SIG-M5 (cell line): ENCODE measurements around the gene SDC1.

ENCODE experiments used
- DNase-seq: peaks from one replicate; lab custom pipeline; 2025; lab: John Stamatoyannopoulos, UW

Gene SDC1

DNA sequence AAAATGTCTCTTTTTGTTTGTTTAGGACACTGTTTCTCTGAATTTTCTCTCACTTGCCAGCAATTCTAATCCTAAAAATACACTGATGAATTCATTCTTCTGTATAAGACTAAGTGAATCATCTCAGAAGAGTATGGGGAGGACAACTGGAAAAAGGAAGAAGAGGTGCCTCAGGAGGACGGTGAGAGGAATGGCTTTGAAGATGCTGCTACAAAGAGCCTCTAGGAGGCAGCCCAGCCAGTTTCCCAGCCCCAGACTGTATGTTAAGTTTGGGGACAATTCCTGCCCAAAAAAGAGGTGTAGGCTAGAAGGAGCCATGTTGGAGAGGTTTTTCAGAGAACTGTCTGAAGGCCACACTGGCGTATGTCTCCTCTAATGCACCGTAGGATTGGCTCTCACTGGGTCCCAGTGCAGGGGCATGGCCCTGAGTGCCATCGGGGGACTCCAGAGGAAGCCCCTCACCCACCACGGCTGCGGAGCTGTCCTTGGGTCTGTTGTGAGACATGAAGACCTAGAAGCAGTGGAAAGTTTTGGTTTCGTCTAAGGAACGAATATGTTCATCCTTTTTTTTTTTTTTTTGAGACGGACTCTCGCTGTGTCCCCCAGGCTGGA lies 3.1 kb upstream of the SDC1 start:
- no peak for DNase-seq

DNA sequence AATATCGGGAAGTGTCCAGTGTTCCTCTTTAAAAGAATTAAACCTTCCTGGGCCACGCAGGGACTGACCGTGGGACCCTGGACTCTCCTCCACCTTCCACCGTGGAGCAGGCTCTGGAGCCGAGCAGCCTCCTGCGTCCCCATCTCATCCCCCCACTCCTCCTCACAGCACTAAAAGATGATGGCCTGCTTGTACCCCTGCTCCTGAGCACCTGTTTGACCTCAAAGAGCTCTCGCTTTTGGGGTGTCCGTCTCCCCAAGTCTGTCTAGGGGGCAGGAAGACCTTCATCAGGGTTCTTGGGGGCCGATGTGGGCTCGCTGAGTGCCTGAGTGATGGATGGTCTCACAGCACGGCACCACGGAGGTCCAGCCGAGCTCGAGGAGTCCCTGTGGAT lies 1.2 kb upstream of the SDC1 start:
- DNase-seq, result no peak

- DNase-seq, result no peak
Observed at GRCh38 chr2:20225294-20226151, 593 bp upstream of the SDC1 start.

GRCh38 chr2:20224164-20224715 lies 690 bp downstream of the SDC1 start:
- no peak for DNase-seq

DNA sequence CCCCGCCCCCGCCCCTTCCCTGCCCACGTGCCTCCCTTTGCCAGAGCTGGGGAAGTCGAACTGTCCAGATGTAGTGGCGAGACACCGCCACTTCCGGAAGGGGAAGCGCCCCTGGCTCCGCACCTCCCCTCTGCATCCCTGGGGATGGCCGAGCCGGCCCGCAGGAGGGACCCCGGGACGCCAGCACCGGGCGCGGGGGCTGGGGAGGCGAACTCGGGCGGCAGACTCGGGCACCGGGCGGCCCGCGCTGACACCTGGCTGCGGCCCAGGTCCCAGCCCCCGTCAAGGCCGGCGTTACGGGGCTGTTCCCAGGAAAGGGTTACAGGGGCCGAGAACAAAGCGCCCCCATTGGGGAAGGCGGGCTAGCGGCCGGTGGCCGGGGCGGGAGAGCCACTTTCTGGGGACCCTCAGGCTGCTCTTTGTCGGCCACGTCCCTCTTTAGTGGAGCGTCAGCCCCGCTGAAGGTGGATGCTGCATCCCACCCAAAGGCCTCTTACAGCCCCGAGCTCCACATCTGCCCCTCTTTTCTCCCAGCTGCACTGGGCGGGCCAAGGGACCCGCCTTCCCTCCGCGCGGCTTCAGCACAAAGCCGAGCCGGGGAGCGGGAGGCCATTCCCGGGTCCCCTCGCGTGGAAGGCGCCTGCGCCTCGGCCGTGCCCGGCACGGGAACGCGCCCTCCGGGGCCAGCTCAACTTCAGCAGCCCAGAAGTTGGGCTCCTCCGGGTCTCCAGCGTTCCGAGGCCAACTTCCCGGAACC lies 1.3 kb downstream of the SDC1 start:
- DNase-seq, result no peak

DNA sequence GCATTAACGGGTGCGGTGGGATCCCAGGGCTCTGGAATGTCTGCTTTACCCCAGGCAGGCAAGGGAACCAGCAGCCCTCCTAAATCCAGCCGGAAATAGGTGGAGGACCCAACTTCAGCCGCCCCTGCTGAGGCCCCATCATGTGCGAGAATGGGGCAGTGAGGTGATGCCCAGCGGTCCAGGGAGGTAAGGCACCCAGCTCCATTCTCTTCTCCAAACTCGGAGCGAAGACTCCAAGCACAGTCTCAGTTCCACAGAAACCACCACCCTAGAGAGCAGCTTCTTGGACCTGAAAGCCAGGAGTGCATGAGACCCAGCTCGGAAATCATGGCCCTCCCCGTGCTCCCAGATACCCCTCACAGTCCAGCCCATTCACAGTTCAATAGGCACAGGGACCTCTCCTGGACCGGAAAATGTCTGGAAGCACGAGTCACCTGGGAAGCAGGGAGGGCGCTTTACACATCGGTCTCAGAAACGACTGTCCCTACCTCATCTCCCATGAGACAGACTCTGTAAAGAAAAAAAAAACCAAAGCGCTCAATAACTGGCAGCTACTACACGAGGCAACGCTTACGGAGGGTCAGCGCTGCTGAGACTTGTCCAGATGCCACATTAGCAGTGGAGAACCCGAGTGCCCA lies 2.0 kb downstream of the SDC1 start:
- no peak for DNase-seq

DNA sequence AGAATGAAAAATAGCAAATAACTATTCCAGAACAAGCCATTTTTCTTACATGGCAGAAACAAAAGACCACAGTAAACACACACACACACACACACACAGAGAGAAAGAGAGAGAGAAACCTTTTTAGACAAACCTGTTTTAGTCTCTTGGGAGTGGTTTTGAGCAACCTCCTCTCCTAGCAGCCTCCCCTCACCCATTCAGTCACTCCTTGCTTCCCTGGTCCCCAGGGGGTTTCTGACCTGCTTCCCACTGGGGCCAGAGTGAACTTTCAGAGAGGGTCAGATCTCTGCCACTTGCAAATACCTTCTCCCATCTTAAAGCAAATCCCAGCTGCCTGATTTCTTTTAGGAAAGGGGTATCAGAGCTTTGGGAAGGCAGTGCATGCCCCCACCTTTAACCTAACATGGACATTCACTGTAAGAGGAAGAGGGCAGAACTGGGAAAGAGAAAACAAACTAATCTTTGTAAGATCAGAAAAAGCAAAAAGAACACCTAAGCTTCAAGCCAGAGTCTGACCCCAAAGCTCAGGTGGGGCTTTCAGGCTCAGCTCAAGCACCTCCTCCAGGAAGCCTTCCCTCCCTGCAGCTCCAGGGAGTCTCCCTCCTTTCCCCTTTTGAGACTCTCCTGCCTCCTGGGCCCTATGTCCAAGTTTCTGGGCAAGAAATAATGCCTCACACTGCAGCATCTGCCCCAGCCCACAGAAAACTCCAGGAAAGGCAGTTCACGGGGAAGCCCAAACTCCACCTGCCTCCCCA lies 2.7 kb downstream of the SDC1 start:
- DNase-seq, result no peak

- DNase-seq, result no peak
Observed at GRCh38 chr2:20221555-20221973, 3.4 kb downstream of the SDC1 start.

DNA sequence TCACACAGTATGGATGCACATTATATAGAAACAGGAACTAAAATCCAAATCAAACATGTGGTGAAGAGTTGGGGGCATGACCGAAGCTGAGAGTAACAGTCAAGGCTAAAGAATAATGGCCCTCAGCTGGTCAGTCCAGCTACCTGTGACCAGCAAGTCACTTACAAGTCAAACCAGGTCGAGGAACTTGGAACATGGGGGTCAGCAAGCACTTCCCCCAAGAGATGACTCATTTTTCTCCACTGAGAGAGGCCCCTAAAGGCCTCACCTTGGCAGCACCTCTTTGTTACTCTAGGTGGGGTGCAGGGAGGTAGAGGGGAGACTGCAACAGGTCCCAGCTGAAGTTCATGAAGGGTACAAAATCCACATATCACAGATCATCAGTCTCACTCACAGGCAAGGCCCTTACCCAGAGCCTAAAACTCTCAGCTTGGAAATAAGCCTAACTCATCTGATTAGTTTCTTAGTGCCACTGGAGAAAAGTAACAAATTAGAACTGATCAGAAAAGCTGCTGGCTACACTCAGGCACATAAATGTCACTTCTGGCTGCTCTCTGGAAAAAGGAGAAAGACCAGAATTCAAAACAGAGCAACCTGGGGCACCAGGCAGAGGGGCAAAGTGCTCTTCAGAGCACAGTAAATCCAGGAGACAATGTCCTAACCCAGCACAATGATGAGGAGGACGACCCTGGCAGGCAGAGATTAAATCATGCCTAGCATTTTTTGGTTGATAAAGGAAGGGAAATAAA lies 4.0 kb downstream of the SDC1 start:
- no peak for DNase-seq

DNA sequence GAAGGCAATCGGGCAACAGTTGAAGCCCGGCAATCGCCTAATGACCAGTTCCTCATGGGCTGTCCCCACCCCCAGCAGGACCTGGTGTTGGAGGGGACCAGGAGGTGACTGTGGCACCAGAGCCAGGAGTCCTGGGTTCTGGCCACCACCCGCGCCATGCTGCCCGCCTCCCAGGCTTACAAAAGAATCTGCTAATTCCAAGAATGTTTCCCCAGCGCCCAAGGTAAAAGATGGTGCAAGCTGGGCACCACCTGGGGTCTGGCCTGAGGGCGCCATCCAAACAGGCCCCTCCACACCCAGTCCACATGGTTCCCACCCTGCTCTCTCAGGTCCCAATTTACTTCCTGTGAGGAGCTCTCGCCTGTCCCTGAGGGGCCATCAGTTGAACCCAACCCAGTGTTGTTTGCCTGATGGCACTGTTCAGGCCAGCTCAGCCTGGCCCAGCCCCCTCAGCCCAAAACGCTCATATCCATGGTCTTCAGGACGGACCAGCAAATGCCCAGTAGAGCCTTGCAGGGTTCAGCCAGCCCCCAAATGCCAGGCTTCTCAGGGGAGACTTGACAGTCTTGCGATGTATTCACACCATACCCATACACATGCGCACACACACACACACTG lies 5.1 kb downstream of the SDC1 start:
- no peak for DNase-seq

DNA sequence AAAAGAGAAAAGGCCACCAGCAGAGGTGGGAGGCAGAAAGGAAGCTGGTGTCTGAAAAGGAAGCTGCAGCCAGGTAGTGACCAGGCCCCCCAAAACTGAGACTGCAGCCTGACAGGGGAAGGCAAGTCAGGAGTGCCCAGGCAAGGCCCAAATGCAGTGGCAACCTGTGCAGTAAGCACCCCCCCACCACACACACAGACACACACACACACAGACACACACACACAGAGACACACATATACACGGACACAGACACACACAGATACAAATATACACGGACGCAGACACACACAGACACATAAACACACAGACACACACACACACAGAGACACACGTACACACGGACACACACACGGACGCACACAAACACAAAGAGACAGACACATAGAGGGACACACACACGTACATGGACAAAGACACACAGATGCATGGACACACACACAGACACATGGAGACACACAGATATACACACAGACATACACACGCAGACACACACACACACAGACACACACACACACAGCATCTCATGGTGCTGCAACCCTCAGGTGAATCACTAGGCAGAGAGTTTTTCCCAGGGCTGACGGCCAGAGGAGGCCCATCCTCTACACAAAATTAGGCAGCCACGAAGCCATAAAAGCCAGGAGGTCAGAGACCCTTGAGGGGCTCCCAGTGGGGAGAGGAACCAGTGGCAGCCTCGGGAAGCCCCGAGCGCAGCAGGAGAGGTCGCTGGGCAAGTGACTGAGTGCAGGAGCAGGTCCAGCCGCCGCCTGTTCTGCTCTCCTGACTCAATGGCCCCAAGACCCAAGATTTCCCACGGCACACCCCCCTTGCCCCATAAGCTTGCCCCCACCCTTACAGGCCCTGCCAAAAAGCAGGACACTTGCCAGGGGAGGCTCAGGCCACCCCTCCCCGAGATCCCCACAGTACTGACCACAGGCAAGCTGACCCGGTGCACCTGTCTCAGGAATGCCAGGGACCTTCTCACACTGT lies 6.3 kb downstream of the SDC1 start:
- no peak for DNase-seq

DNA sequence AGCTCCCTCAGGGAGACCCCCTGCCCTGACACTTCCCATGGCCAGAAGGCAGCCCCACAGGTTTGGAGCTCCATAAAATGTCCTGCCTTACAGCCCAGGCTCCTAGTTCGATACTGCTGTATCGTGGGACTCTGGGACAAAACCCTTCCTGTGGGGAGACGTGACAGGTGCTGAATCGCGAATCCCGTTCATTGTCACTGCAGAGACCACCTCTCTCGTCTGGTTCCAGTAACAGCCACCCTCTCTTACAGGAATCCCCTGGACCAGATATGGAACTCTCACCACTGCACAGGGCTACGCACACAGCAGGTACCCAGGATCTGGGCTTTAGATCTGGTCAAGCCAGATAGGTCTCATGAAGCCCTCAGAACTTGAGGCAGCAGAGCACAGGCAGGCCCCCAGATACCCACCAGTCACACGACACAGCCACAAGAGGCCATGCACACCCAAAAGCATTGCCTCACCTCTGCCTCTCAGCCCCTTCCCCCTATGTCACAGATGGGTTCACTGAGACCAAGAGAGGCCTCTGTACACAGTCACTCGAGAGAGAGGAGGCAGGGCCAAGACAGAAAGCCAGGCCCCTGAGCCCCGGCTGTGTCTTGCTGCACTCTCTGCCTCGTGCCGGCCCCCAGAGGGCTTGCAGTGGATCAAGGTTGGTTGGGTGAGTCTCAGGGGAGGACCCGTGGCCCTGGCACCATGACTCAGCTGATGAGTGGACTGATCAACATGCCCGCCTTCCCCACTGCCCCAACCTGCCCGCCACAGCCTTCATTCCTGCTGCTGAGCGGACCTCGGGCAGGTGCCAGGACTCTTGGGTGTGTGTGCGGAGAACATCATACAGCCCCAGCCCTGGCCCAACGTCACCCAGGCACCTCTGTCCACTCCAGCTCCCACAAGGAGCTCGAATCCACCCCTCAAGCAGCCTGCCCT lies 7.6 kb downstream of the SDC1 start:
- DNase-seq, result no peak

- no peak for DNase-seq
Observed at GRCh38 chr2:20216130-20217025, 8.6 kb downstream of the SDC1 start.

GRCh38 chr2:20215183-20216040 lies 9.5 kb downstream of the SDC1 start:
- DNase-seq, result no peak

- DNase-seq, result no peak
Observed at GRCh38 chr2:20214566-20215182, 10.3 kb downstream of the SDC1 start.
